Endothelial cell of hepatic sinusoid (primary cell): ENCODE measurements around the gene ARID4A.
"Not testable (repeated sequence)": the region's sequence is repeated elsewhere in the genome, so short reads cannot be mapped to it uniquely, and the experiment has no call there.

Experiments used
- in situ Hi-C: cut with HindIII; loops from 2 replicates; pipeline ENCODE4 v1.10.0; 2017; ENCODE audit warnings: low sequenced_read_pairs

The ARID4A gene

GRCh38 chr14:58356268-58356667 lies 57.9 kb downstream of the ARID4A start:
- in situ Hi-C loops, result no loop called here

GRCh38 chr14:58362272-58362671 lies 63.9 kb downstream of the ARID4A start:
- in situ Hi-C loops, result not testable (repeated sequence)

DNA sequence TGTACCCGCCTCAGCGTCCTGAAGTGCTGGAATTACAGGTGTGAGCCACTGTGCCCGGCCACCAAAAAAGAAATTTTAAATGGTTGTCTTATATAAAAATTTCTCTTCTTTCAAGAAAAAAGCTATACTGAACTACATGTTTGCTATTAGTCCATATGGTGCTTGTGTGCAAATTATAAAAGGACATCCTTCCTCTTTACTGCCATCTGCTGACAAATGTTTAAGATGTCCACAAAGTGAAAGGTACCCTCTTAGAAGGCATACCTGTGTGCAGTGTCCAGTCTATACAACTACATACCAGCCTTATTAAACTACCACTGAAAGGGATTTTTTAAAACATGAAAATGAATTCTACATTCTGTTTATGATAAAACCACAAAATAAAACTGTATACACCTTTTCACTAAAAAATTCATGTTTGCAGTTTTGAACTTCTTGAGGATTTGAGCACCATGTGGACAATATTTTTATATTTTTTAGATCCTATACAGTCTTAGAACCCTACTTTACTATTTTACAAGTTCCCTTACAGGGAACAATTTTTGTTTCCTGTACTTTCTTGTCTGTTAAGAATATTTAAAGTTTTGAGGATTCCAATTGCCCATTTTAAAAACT lies 64.5 kb downstream of the ARID4A start:
- in situ Hi-C loops, result no loop called here

- in situ Hi-C loops, result no loop called here
These were observed 66.0 kb downstream of the ARID4A start for GRCh38 chr14:58364316-58364715.

- in situ Hi-C loops, result no loop called here
These were observed 68.9 kb downstream of the ARID4A start for GRCh38 chr14:58367296-58367695.

DNA sequence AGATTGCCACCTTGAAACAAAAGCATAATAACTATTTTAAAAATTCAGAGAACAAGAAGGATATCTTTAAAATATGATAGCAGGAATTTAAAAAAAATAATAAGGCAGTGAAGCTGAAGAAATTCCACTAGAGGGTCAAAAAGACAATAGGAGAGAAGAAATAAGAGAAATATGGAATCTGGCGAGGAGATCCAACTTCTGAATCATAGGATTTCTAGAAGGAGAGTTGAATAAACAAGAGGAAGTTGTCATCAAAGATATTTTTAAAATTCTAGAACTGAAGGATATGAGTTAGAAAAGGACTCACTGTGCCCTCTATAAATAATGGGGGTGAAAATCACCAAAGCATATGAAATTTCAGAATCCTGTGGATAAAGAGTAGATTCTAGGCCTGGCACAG lies 70.6 kb downstream of the ARID4A start:
- in situ Hi-C loops, result no loop called here

GRCh38 chr14:58376791-58377190 lies 78.4 kb downstream of the ARID4A start:
- in situ Hi-C loops, result no loop called here

DNA sequence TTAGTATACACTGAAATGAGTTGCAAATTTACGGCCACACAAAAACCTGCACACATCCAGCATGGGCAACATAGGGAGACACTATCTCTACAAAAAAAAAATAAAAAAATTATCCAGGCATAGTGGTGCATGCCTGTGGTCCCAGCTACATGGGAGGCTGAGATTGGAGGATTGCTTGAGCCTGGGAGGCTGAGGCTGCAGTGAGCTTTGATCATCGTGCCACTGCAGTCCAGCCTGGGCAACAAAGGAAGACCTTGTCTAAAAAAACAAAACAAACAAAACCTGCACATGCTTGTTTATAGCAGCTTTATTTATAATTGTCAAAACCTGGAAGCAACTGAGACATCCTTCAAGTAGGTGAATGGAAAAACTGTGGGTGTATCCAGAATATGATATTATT lies 92.5 kb downstream of the ARID4A start:
- in situ Hi-C loops, result no loop called here

DNA sequence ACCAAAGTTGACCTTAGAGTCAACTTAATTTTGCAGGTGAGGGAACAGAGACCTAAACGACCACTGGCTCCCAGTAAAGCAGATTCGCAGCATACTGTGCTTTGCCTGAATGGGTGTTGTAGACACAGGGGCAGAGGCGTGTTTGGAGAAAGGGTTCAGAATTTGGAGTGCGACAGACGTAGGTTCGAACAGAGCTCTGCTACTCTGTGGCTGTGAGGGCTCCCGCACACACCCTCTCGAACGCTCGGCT lies 97.1 kb downstream of the ARID4A start:
- in situ Hi-C loops, result no loop called here

DNA sequence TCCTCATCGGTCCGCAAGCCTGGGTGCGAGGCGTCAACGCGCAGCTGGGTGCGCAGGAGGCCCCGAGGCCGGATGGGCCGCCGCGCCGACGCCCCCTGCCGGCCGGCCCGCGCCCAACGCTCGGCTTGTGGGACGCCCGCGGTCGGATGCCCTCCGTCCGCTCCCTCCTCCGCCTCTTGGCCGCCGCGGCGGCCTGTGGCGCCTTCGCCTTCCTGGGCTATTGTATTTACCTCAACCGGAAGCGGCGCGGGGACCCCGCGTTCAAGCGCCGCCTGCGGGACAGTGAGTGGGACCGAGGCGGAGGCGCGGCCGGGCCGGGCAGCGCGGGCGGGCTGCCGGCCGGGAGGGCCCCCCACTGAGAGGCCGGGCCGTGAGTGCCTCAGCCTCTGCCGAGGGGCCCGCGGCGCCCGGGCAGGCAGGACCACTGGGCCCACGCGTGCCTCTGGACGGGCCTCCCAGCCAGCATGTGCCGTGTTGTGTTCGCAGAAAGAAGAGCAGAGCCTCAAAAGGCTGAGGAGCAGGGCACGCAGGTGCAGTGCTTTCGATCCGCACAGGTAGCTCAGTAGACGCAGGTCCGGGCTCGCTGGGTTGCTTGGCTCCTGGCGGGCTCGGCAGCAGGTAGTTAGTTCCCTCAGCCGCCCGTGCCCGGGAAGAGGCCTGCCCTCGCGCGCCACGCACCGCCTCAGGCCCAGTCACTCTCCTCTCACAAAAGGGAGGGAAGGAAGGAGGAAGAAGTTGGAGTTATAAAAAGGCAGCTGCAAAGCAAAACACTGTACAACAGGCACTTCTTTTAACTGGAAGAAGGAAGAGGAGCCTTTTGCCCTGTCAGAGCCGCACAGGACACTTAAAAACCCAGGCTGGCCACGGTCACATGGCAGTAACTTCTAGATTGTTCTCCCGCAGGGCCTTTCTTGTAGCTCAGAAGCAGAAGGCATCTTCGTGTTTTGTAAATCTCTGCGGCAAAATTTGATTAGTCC lies 97.7 kb downstream of the ARID4A start, which contains the start of gene TOMM20L:
Gene TOMM20L, plus strand, starts transcription at position 119 of the 977 bp plus-strand sequence. Its CDS starts 28 bp downstream, at position 147.
- in situ Hi-C loops, result no loop called here

- in situ Hi-C loops, result no loop called here
These were observed 98.8 kb downstream of the ARID4A start for GRCh38 chr14:58397156-58397555.

DNA sequence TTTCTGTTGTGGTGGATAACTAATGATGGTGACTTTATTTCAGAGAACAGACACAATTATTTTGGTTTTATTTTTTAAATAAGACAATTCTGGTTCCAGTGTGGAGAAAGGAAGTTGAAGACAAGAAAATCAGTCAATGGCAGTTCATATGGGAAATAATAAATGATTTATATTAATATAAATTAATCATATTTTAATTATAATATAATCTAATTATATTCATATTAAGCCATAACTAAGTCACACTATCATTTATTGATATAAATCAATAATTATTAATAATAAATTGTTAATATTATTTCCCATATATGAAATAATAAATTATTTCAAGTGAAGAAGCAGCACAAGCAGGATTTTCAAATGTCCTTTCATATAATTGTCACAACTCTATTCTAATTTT lies 100.1 kb downstream of the ARID4A start:
- in situ Hi-C loops, result no loop called here

DNA sequence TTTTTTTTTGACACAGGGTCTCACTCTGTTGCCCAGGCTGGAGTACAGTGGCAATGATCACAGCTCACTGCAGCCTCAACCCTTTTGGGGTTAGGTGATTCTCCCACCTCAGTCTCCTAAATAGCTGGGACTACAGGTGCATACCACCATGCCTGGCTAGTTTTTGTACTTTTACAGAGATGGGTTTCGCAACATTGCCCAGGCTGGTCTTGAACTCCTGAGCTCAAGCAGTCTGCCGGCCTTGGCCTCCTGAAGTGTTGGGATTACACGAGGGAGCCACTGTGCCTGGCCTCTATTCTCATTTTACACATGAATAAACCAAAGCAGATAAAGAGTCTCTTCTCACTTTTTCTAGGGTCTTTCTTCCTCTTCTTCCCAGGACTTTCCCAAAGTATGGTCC lies 100.5 kb downstream of the ARID4A start:
- in situ Hi-C loops, result no loop called here

- in situ Hi-C loops, result no loop called here
These were observed 103.2 kb downstream of the ARID4A start for GRCh38 chr14:58401587-58401986.

- in situ Hi-C loops, result no loop called here
These were observed 110.4 kb downstream of the ARID4A start for GRCh38 chr14:58408681-58409215.

- in situ Hi-C loops, result no loop called here
These were observed 116.5 kb downstream of the ARID4A start for GRCh38 chr14:58414845-58415244.

DNA sequence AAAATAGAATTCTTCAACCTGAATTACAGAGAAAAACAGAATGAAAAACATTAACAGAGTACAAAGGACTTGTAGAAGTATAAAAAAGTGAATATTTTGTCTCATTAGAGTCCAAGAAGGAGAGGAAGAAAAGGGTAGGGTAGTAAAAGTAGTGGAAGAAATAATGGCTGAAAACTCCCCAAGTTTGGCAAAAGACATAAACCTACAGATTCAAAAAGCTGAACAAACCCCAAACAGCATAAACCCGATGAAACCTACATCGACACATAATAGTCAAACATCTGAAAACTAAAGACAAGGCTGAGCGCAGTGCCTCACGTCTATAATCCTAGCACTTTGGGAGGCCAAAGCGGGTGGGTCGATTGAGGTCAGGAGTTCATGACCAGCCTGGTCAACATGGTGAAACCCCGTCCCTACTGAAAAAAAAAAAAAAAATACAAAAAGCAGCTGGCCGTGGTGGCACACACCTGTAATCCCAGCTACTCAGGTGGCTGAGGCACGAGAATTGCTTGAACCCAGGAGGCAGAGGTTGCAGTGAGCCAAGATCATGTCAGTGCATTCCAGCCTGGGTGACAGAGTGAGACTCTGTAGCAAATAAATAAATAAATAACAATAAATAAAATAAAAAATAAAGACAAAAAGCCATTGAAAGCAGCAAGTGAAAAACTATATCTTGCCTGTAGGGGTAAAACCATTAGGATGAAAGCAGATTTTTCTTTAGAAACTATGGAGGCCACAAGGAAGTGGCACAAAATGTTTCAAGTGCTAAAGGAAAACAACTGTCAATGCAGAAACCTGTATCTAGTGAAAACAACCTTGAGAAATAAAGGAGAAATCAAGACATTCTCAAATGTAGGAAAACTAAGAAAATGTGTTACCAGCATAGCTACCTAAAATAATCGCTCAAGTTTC lies 117.5 kb downstream of the ARID4A start:
- in situ Hi-C loops, result no loop called here

GRCh38 chr14:58416934-58417333 lies 118.6 kb downstream of the ARID4A start:
- in situ Hi-C loops, result not testable (repeated sequence)
